Measurements from ENCODE around the gene ACBD3. TPM values are rescaled to one million over a fixed set of nuclear protein-coding genes. Genes with fewer than 3 reads are reported as not detected.
A peak's percentile ranks its signal among the peaks of the same experiment; 100 is the strongest.

ACBD3 gene
- total RNA-seq, 2 experiments from 2014 or later: 17.0 to 20.2 TPM

- H3K36me3 Mint-ChIP-seq (ENCODE audit: low read depth): no peaks in the 10 kb centered on the region
- no peak overlapping the region for H3K27ac Mint-ChIP-seq
- intact Hi-C loops (cut with DNase I, micrococcal nuclease): no loop called here
- POLR2A ChIA-PET: interaction anchor here (1.4 to 1.5 kb wide), 2 partner anchors 10 to 112 kb away, joined by 3 to 4 read pairs; partner anchors contain the start of gene SDE2
- ATAC-seq (no peak), DNase-seq (no peak)
- no peaks in the 10 kb centered on the region for H3K27me3 Mint-ChIP-seq
- no peak overlapping the region for H3K4me3 Mint-ChIP-seq
- no peaks in the 10 kb centered on the region for H3K9me3 Mint-ChIP-seq (ENCODE audit: low read depth)
- CTCF ChIA-PET: interaction anchor here (0.7 to 2.5 kb wide), 9 partner anchors 9 to 130 kb away, joined by 3 to 16 read pairs (median 4); no protein-coding TSS in a partner anchor
- peaks cover 9% of the 10 kb centered on the region for H3K4me1 Mint-ChIP-seq
These were observed 74.7 kb downstream of the ACBD3 start for GRCh38 chr1:226111883-226112261.

DNA sequence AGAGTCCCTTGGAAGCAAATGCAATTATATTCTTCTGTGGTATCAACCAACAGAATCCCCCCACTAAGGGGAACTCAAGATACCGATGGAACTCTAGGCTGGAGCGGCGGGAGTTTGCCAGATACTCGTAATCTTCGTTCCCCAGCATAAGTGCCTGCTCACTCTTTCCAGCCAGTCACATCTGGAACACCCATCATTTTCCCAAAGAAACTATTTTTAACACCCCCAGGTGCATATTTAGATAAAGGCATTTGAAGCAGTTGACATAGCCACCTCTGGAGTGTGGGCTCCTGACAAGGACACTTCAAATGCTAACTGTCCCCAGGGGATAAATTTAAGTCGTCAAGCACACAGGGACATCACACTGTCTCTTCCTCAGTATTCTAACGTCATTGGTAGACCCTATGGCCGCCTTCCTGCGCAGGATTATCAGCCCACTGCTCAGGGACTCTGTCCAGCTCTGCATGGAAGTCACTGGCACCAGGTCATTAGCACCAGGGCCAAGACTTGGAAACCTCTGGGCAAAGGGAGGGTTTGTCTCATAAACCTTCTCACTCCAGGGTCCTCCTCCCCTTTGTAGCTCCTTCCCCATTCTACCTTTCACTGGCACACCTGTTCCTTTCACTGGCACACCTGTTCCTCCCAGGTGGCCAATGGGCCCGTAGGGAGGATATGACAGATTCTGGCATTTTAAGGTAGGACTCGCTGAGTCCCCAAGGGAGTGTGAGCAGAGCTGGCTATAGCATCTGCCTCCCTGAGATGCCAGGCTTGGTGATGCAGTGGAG, 75.3 kb downstream of the ACBD3 start:
- ATAC-seq (no peak), DNase-seq (no peak)
- Mint-ChIP-seq H3K4me3 (peak overlapping the region; percentile 81), H3K36me3 (ENCODE audit: low read depth) (no peaks in the 10 kb centered on the region), H3K9me3 (ENCODE audit: low read depth) (no peaks in the 10 kb centered on the region), H3K27me3 (no peaks in the 10 kb centered on the region), H3K4me1 (peaks cover 9% of the 10 kb centered on the region), H3K27ac (no peak overlapping the region)
- ChIA-PET CTCF (interaction anchor here (0.6 to 2.5 kb wide), 11 partner anchors 10 to 275 kb away, joined by 3 to 16 read pairs (median 4); no protein-coding TSS in a partner anchor), POLR2A (interaction anchor here (0.6 to 3.6 kb wide), 6 partner anchors 9 to 112 kb away, joined by 3 to 11 read pairs (median 4); partner anchors contain the start of gene SDE2)
- intact Hi-C loops (cut with DNase I, micrococcal nuclease): no loop called here

- POLR2A ChIA-PET: interaction anchor here (0.6 to 3.6 kb wide), 7 partner anchors 8 to 111 kb away, joined by 3 to 11 read pairs (median 4); partner anchors contain the start of gene SDE2
- ATAC-seq (peak; percentile 70), DNase-seq (peak; percentile 80)
- CTCF ChIA-PET: interaction anchor here (0.6 to 2.5 kb wide), 10 partner anchors 10 to 276 kb away, joined by 3 to 16 read pairs (median 5); no protein-coding TSS in a partner anchor
- H3K27ac Mint-ChIP-seq: no peak overlapping the region
- H3K9me3 Mint-ChIP-seq (ENCODE audit: low read depth): no peaks in the 10 kb centered on the region
- no peaks in the 10 kb centered on the region for H3K27me3 Mint-ChIP-seq
- peak overlapping the region; percentile 81 for H3K4me3 Mint-ChIP-seq
- H3K4me1 Mint-ChIP-seq: peaks cover 9% of the 10 kb centered on the region
- intact Hi-C loops (cut with DNase I, micrococcal nuclease): loop anchor here in 1 of 2 experiments (1.0 kb wide), 4 partner anchors 11 to 111 kb away; partner anchors contain the start of genes H3-3A and SDE2
- H3K36me3 Mint-ChIP-seq (ENCODE audit: low read depth): no peaks in the 10 kb centered on the region
These were observed 76.1 kb downstream of the ACBD3 start for GRCh38 chr1:226110249-226111097.

DNA sequence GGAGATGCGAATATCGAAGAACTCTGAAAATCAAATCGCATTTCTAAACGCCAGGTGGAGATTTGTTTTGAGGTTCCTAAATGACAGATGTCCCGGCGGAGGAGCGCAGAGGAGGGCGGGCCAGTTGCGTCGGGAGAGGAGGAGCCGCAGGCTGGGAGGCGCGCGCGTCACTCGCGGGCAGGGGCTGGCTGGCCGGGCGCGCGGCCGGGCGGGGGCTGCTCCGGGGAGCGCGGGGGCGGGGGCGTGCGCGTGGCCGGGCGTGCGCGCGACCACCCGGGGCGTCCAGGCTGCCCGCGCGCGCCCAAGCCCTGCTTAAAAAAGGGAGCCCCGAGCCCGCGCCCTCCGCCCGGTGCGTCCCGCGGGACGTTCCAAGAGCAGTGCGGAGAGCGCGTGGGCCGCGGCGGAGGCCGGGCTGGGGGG, 76.7 kb downstream of the ACBD3 start:
- Mint-ChIP-seq H3K36me3 (ENCODE audit: low read depth) (no peaks in the 10 kb centered on the region), H3K9me3 (ENCODE audit: low read depth) (no peaks in the 10 kb centered on the region), H3K4me3 (peak overlapping the region; percentile 81), H3K4me1 (peaks cover 9% of the 10 kb centered on the region), H3K27ac (peak overlapping the region; percentile 59), H3K27me3 (no peaks in the 10 kb centered on the region)
- DNase-seq (peak; percentile 90), ATAC-seq (peak; percentile 90)
- ChIA-PET CTCF (interaction anchor here (0.7 to 2.1 kb wide), 10 partner anchors 8 to 153 kb away, joined by 3 to 9 read pairs (median 4); no protein-coding TSS in a partner anchor), POLR2A (interaction anchor here (0.7 to 3.6 kb wide), 5 partner anchors 13 to 45 kb away, joined by 3 to 11 read pairs (median 5); no protein-coding TSS in a partner anchor)
- intact Hi-C loops (cut with DNase I, micrococcal nuclease): loop anchor here in 1 of 2 experiments (1.0 kb wide), 4 partner anchors 11 to 111 kb away; partner anchors contain the start of genes H3-3A and SDE2

- peaks cover 9% of the 10 kb centered on the region for H3K4me1 Mint-ChIP-seq
- ChIA-PET CTCF (interaction anchor here (0.7 to 2.1 kb wide), 9 partner anchors 9 to 153 kb away, joined by 3 to 6 read pairs (median 4); no protein-coding TSS in a partner anchor), POLR2A (interaction anchor here (0.6 to 3.6 kb wide), 3 partner anchors 26 to 42 kb away, joined by 4 to 11 read pairs (median 5); no protein-coding TSS in a partner anchor)
- intact Hi-C loops (cut with DNase I, micrococcal nuclease): no loop called here
- H3K36me3 Mint-ChIP-seq (ENCODE audit: low read depth): no peaks in the 10 kb centered on the region
- no peak for DNase-seq
- peak overlapping the region; percentile 59 for H3K27ac Mint-ChIP-seq
- H3K27me3 Mint-ChIP-seq: no peaks in the 10 kb centered on the region
- no peaks in the 10 kb centered on the region for H3K9me3 Mint-ChIP-seq (ENCODE audit: low read depth)
- ATAC-seq: no peak
- H3K4me3 Mint-ChIP-seq: peak overlapping the region; percentile 81
These were observed 77.4 kb downstream of the ACBD3 start for GRCh38 chr1:226108935-226109828.

DNA sequence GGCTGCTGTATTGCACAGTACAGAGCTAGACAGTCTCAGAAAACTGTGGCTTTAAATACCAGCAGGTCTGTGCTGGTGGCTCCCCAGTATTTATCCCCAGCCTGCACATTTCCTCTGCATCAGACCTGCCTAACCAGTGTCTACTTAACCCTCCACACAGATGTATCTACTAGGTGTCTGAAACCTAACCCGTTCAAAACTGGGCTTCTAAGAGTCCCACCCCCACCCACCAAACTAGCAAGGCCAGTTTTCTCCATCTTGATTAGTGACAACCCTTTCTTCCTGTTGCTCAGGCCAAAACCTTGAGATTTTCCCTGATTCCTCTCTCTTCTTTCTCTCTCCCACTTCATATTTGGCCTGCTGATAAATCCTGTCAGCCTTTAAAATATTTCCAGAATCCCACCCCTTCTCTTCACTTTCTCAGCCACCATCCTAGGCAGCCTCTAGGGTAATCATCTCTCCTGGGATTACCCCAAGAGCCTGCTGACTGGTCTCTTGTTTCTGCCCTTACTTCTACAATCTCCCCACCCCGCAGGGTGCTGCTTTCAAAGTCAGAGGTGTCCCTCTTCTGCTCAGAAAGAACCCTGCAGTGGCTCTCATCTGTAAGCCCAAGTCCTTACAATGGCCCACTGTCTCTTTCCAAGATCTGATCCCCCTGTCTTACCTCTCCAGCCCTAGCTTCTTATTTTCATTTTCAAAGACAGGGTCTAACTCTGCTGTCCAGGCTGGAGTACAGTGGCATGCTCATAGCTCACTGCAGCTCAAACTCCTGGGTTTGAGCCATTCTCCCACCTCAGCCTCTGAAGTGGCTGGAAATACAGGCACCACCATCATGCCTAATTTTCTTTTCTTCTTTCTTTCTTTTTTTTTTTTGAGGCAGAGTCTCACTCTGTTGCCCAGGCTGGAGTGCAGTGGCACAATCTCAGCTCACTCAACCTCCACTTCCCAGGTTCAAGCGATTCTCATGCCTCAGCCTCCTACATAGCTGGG, 78.8 kb downstream of the ACBD3 start:
- intact Hi-C loops (cut with DNase I, micrococcal nuclease): no loop called here
- Mint-ChIP-seq H3K27me3 (no peaks in the 10 kb centered on the region), H3K4me3 (no peak overlapping the region), H3K36me3 (ENCODE audit: low read depth) (no peaks in the 10 kb centered on the region), H3K27ac (no peak overlapping the region), H3K4me1 (peaks cover 9% of the 10 kb centered on the region), H3K9me3 (ENCODE audit: low read depth) (no peaks in the 10 kb centered on the region)
- DNase-seq: no peak
- ATAC-seq: no peak
- CTCF ChIA-PET: interaction anchor here (0.6 to 2.1 kb wide), 7 partner anchors 11 to 225 kb away, joined by 3 to 6 read pairs (median 4); no protein-coding TSS in a partner anchor
- POLR2A ChIA-PET: interaction anchor here (2.4 to 3.6 kb wide), 2 partner anchors 24 to 41 kb away, joined by 5 to 11 read pairs; no protein-coding TSS in a partner anchor

DNA sequence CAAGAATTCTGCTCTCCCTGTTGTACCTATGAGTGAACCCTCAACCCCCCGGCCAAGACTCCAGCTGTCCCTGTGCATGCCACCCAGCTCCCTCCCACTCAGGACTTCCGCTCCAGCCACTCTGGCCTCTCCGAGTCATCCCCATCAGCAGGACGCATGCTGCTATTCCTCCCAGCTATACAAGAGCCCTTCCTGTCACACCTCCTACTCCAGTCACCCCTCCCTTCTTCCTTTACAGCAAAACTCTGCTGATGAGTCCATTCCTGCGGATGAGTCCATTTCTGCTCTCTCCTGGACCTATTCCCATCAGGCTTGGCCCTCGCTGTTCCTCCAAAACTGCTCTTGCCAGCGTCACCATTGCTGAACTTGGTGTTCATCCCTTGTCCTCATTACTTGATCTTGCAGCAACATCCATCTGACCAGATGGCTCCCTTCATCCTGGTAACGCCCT, 81.8 kb downstream of the ACBD3 start:
- ChIA-PET CTCF (interaction anchor here (0.5 kb wide), 1 partner anchor 38 kb away, joined by 3 read pairs; no protein-coding TSS in a partner anchor), POLR2A (interaction anchor here (0.9 kb wide), 1 partner anchor 31 kb away, joined by 3 read pairs; no protein-coding TSS in a partner anchor)
- peaks cover 2% of the 10 kb centered on the region for H3K27me3 Mint-ChIP-seq

DNA sequence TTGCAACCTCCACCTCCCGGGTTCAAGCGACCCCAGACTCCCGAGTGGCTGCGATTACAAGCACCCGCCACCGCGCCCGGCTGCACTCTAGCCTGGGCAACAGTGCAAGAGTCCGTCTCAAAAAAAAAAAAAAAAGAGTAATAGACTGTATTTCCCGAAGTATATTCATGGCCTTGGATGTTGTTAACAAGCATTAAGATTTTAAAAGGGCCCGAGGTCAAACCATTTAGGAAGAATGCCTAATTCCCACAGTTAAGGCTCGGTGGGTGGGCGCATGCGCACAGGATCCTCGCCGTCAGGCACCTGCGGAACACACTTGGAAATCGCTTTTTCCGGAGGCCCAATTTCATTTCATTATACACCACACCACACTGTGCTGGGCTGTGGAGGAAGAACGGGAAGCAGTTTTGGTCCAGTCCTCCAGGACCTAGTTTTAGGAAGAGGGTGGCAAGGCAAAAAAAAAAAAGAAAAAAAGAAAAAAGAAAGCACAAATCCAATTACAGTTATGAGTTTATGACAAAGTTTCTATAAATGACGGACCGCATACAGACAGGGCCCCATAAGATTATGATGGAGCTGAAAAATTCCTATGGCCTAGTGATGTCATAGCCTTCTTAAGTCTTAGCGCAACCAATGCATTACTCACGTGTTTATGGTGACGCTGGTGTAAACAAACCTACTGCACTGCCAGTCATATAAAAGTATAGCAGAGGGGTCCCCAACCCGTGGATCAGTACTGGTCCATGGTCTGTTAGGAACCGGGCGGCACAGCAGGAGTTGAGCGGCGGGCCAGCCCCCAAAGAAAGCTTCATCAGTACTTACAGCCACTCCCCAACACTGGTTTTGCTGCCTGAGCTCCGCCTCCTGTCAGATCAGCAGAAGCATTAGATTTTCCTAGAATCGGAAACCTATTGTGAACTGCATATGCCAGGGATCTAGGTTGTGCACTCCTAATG, 85.8 kb downstream of the ACBD3 start:
- H3K9me3 Mint-ChIP-seq (ENCODE audit: low read depth): no peaks in the 10 kb centered on the region
- H3K27ac Mint-ChIP-seq: peak overlapping the region; percentile 56
- CTCF ChIA-PET: interaction anchor here (0.6 to 2.8 kb wide), 10 partner anchors 11 to 323 kb away, joined by 3 to 8 read pairs (median 3); partner anchors contain the start of gene H3-3A
- POLR2A ChIA-PET: interaction anchor here (0.6 to 1.3 kb wide), 2 partner anchors 31 to 199 kb away, joined by 6 read pairs; no protein-coding TSS in a partner anchor
- peaks cover 12% of the 10 kb centered on the region for H3K4me1 Mint-ChIP-seq
- ATAC-seq (peak; percentile 64), DNase-seq (peak; percentile 50)
- intact Hi-C loops (cut with DNase I, micrococcal nuclease): no loop called here
- peaks cover 2% of the 10 kb centered on the region for H3K27me3 Mint-ChIP-seq
- H3K4me3 Mint-ChIP-seq: peak overlapping the region; percentile 70
- H3K36me3 Mint-ChIP-seq (ENCODE audit: low read depth): no peaks in the 10 kb centered on the region

More for the DNA sequence above, 81.8 kb downstream of the ACBD3 start:
- Mint-ChIP-seq H3K36me3 (ENCODE audit: low read depth) (no peaks in the 10 kb centered on the region), H3K9me3 (ENCODE audit: low read depth) (no peaks in the 10 kb centered on the region), H3K27ac (no peak overlapping the region), H3K4me3 (no peak overlapping the region), H3K4me1 (peaks cover 15% of the 10 kb centered on the region)
- intact Hi-C loops (cut with DNase I, micrococcal nuclease): no loop called here
- DNase-seq (no peak), ATAC-seq (no peak)
